Loucy (cell line): Measurements from ENCODE around the gene MCF2L.

Source experiments
- CTCF ChIP-seq: fragments of 200-600 bp; sonication (generic); conservative IDR thresholded peaks from 2 replicates; pipeline ENCODE4 v1.5.1; 2014; ENCODE audit warnings: mild to moderate bottlenecking, antibody characterized with exemption, low read length
- EZH2phosphoT487 ChIP-seq: fragments of 200-600 bp; IDR thresholded peaks from 2 replicates; pipeline ENCODE4 v1.6.1; 2018; ENCODE audit warnings: antibody characterized with exemption, mild to moderate bottlenecking, moderate library complexity, borderline replicate concordance

GRCh38 chr13:113119166-113119821, 150.3 kb downstream of the MCF2L start:
- TF ChIP-seq CTCF (no peak), EZH2phosphoT487 (no peak)
